ENCODE measurements around the gene PRKG1. TPM values are rescaled to one million over a fixed set of nuclear protein-coding genes. Genes with fewer than 3 reads are reported as not detected.

Gene PRKG1
- total RNA-seq, 1 experiment from 2014 or later, result 7.4 TPM

- intact Hi-C loops (cut with micrococcal nuclease), result no loop called here
Measured at GRCh38 chr10:51342381-51342780, 268.1 kb downstream of the PRKG1 start.

DNA sequence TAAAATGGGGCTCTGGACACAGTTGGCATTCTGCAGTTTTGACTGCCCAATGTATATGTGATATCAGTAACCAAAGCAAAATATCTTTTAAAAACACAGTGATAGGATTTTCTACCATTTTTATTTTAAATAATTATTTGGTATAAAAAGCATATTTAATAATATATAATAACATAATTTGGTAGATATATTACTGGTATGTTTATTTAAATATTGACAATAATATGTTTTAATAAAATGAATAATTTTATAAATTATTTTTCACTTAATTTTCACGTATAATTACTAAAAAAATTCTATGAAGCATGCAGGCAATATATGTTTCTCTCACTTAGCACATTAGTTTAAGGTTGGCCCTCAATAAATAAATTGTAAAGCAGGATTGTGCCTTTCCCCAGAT lies 269.1 kb downstream of the PRKG1 start:
- no peak for ATAC-seq

More at GRCh38 chr10:51342381-51342780, 268.1 kb downstream of the PRKG1 start:
- Histone ChIP-seq H3K9ac (ENCODE audit: low read length) (no peak overlapping the region), H2AFZ (ENCODE audit: low read length) (no peak overlapping the region), H3K4me3 (ENCODE audit: low read length) (no peak overlapping the region), H3K27me3 (ENCODE audit: low read length) (no peaks in the 10 kb centered on the region), H3K79me2 (ENCODE audit: low read length) (no peaks in the 10 kb centered on the region), H3K9me3 (ENCODE audit: low read length) (no peaks in the 10 kb centered on the region), H3K27ac (ENCODE audit: low read length) (no peak overlapping the region), H3K9me2 (replicated peaks; ENCODE audit: low read length) (no peaks in the 10 kb centered on the region), H3F3A (ENCODE audit: low read length, unreplicated experiment) (no peaks in the 10 kb centered on the region), H3K36me3 (ENCODE audit: low read depth, low read length) (no peaks in the 10 kb centered on the region), H3K4me2 (ENCODE audit: low read length) (no peak overlapping the region), H3K4me1 (ENCODE audit: insufficient read depth, low read length) (peaks cover 15% of the 10 kb centered on the region), H4K20me1 (ENCODE audit: low read length) (no peaks in the 10 kb centered on the region)
- ChIA-PET POLR2A (ENCODE audit: unreplicated experiment) (interaction anchor here (0.6 kb wide), 1 partner anchor 539 kb away, joined by 3 read pairs; no protein-coding TSS in a partner anchor), CTCF (interaction anchor here (0.6 kb wide), 1 partner anchor 78 kb away, joined by 3 read pairs; no protein-coding TSS in a partner anchor)
- TF ChIP-seq, protein P1, sequence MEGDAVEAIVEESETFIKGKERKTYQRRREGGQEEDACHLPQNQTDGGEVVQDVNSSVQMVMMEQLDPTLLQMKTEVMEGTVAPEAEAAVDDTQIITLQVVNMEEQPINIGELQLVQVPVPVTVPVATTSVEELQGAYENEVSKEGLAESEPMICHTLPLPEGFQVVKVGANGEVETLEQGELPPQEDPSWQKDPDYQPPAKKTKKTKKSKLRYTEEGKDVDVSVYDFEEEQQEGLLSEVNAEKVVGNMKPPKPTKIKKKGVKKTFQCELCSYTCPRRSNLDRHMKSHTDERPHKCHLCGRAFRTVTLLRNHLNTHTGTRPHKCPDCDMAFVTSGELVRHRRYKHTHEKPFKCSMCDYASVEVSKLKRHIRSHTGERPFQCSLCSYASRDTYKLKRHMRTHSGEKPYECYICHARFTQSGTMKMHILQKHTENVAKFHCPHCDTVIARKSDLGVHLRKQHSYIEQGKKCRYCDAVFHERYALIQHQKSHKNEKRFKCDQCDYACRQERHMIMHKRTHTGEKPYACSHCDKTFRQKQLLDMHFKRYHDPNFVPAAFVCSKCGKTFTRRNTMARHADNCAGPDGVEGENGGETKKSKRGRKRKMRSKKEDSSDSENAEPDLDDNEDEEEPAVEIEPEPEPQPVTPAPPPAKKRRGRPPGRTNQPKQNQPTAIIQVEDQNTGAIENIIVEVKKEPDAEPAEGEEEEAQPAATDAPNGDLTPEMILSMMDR (conservative IDR thresholded peaks at IDR 0.05; ENCODE audit: low read depth, low read length), result no peak
- TF ChIP-seq EZH2phosphoT487 (IDR thresholded peaks at IDR 0.05; ENCODE audit: borderline replicate concordance, low read length) (no peak), EZH2 (IDR thresholded peaks at IDR 0.05; ENCODE audit: low read length, unreplicated experiment) (no peak)
- ATAC-seq (no peak), DNase-seq (peak; percentile 28)
- no TSS peak for BruUV-seq (replicated peaks)

GRCh38 chr10:51344371-51344770 lies 270.1 kb downstream of the PRKG1 start:
- ATAC-seq (no peak), DNase-seq (no peak)
- CTCF ChIA-PET, result no interaction called here
- Histone ChIP-seq H3K27ac (ENCODE audit: low read length) (no peak overlapping the region), H2AFZ (ENCODE audit: low read length) (no peak overlapping the region), H3K9me3 (ENCODE audit: low read length) (no peaks in the 10 kb centered on the region), H3K9ac (ENCODE audit: low read length) (no peak overlapping the region), H3K4me2 (ENCODE audit: low read length) (no peak overlapping the region), H3K79me2 (ENCODE audit: low read length) (no peaks in the 10 kb centered on the region), H3F3A (ENCODE audit: low read length, unreplicated experiment) (no peaks in the 10 kb centered on the region), H4K20me1 (ENCODE audit: low read length) (no peaks in the 10 kb centered on the region), H3K4me1 (ENCODE audit: insufficient read depth, low read length) (peaks cover 15% of the 10 kb centered on the region), H3K9me2 (replicated peaks; ENCODE audit: low read length) (no peaks in the 10 kb centered on the region), H3K4me3 (ENCODE audit: low read length) (no peak overlapping the region), H3K27me3 (ENCODE audit: low read length) (no peaks in the 10 kb centered on the region), H3K36me3 (ENCODE audit: low read depth, low read length) (no peaks in the 10 kb centered on the region)
- no peak for TF ChIP-seq EZH2 (IDR thresholded peaks at IDR 0.05; ENCODE audit: low read length, unreplicated experiment)
- TF ChIP-seq EZH2phosphoT487 (IDR thresholded peaks at IDR 0.05; ENCODE audit: borderline replicate concordance, low read length), result no peak
- TF ChIP-seq, protein P1 (conservative IDR thresholded peaks at IDR 0.05; ENCODE audit: low read depth, low read length), result no peak
- intact Hi-C loops (cut with micrococcal nuclease), result no loop called here
- no TSS peak for BruUV-seq (replicated peaks)
- POLR2A ChIA-PET (ENCODE audit: unreplicated experiment), result no interaction called here

More for the DNA sequence above, 269.1 kb downstream of the PRKG1 start:
- intact Hi-C loops (cut with micrococcal nuclease), result no loop called here
- TF ChIP-seq, protein P1 (conservative IDR thresholded peaks at IDR 0.05; ENCODE audit: low read depth, low read length), result no peak
- no peak for TF ChIP-seq EZH2phosphoT487 (IDR thresholded peaks at IDR 0.05; ENCODE audit: borderline replicate concordance, low read length)
- TF ChIP-seq EZH2 (IDR thresholded peaks at IDR 0.05; ENCODE audit: low read length, unreplicated experiment), result no peak
- no peak overlapping the region for H3K9ac ChIP-seq (ENCODE audit: low read length)
- H3K9me2 ChIP-seq (replicated peaks; ENCODE audit: low read length), result no peaks in the 10 kb centered on the region
- no peak overlapping the region for H3K4me3 ChIP-seq (ENCODE audit: low read length)
- no peaks in the 10 kb centered on the region for H3K9me3 ChIP-seq (ENCODE audit: low read length)
- no peaks in the 10 kb centered on the region for H3F3A ChIP-seq (ENCODE audit: low read length, unreplicated experiment)
- no peak overlapping the region for H2AFZ ChIP-seq (ENCODE audit: low read length)
- no peaks in the 10 kb centered on the region for H3K79me2 ChIP-seq (ENCODE audit: low read length)
- POLR2A ChIA-PET (ENCODE audit: unreplicated experiment), result no interaction called here
- H3K36me3 ChIP-seq (ENCODE audit: low read depth, low read length), result no peaks in the 10 kb centered on the region
- no TSS peak for BruUV-seq (replicated peaks)
- no peak overlapping the region for H3K4me2 ChIP-seq (ENCODE audit: low read length)
- no peak for DNase-seq
- peaks cover 15% of the 10 kb centered on the region for H3K4me1 ChIP-seq (ENCODE audit: insufficient read depth, low read length)
- no peaks in the 10 kb centered on the region for H4K20me1 ChIP-seq (ENCODE audit: low read length)
- no peak overlapping the region for H3K27ac ChIP-seq (ENCODE audit: low read length)
- CTCF ChIA-PET, result no interaction called here
- no peaks in the 10 kb centered on the region for H3K27me3 ChIP-seq (ENCODE audit: low read length)
